ENCODE data around the gene MICAL3. TPM values are rescaled to one million over a fixed set of nuclear protein-coding genes. Genes with fewer than 3 reads are reported as not detected.

The MICAL3 gene
- total and polyA plus RNA-seq, 9 of the 15 experiments (the other 6 are each of a cell fraction or from before 2014, with no cell fraction given), result 0.53 to 32.1 (median 12.3) TPM

DNA sequence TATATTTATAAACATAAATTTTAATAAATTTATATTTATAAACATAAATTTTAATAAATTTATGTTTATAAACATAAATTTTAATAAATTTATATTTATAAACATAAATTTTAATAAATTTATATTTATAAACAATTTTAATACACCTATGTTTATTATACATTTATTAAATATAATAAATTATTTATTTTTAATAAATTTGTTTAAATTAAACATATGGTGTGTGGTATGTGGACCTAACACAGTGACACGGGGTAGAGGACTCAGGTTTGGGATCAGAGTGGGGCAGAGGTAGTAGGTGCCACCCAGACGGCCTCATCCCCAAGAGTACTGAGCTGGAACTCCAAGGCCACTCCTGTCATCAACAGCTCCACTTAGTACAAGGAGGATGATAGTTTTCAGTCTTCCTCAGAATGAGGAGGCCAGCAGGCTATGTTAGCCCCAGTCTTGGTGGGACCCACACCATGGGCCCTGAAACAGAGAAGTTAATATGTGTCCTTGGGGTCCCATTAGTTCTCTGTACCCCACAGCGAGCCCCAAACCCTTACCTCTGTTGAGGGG lies 203.4 kb downstream of the MICAL3 start:
- POLR2A ChIA-PET, result no interaction called here
- no peak overlapping the region for H2AFZ ChIP-seq (ENCODE audit: low read depth, low read length)
- H3K4me1 ChIP-seq (replicated peaks in 1 of 2; ENCODE audit: control insufficient read depth in 2 of 2, insufficient read depth in 2 of 2, low read length in 2 of 2), result peaks cover 0 to 18% of the 10 kb centered on the region in 2 experiments; a peak in 4 of 5 replicates
- H3K4me2 ChIP-seq (ENCODE audit: insufficient read depth, low read length), result no peak overlapping the region
- FAIRE-seq (no peak), DNase-seq (ENCODE audit: extremely low read depth in 1 of 4, low spot score in 3 of 4) (peak in 2 of 4 experiments; percentile 40 to 58), ATAC-seq (peak; percentile 36)
- H3K9ac ChIP-seq (ENCODE audit: insufficient read depth in 1 of 2, low read depth in 2 of 2, low read length in 2 of 2), result no peak overlapping the region
- H3K4me3 ChIP-seq, result no peak overlapping the region
- CTCF ChIA-PET (ENCODE audit: low intra/inter-chr PET ratio), result no interaction called here
- no TSS peak for BruUV-seq (replicated peaks)
- intact Hi-C loops (cut with micrococcal nuclease) (no loop called here), in situ Hi-C loops (cut with MboI) (no loop called here)
- peaks cover 4% of the 10 kb centered on the region for H3K9me1 ChIP-seq (ENCODE audit: control insufficient read depth, insufficient read depth, low read length)
- no peaks in the 10 kb centered on the region for H3K27me3 ChIP-seq (ENCODE audit: control insufficient read depth in 2 of 2, insufficient read depth in 2 of 2, low read length in 2 of 2)
- no peaks in the 10 kb centered on the region; the same call in 1 of the 2 replicates for H4K20me1 ChIP-seq (replicated peaks; ENCODE audit: control insufficient read depth, insufficient read depth, low read length)
- TF ChIP-seq ZNF449 (CRISPR knock-in tag; IDR thresholded peaks at IDR 0.05) (no peak), ZNF274 (IDR thresholded peaks at IDR 0.05; ENCODE audit: borderline replicate concordance, low read depth, low read length) (peak; percentile 28; the same call in 1 of the 2 replicates)
- no peaks in the 10 kb centered on the region for H3K9me3 ChIP-seq (replicated peaks; ENCODE audit: control insufficient read depth, insufficient read depth, low read depth, low read length)
- no peaks in the 10 kb centered on the region for H3K79me2 ChIP-seq (ENCODE audit: control insufficient read depth, insufficient read depth, low read length)
- peaks cover 5% of the 10 kb centered on the region; the same call in 1 of the 3 replicates for H3K36me3 ChIP-seq (ENCODE audit: control insufficient read depth, insufficient read depth, low read length)
- WGBS (ENCODE audit: insufficient coverage, low coverage, missing lambda C conversion rate), result 86% methylated on average over 3 of the region's 3 CpGs
- no peak overlapping the region for H3K27ac ChIP-seq (ENCODE audit: extremely low read depth, low read depth, low read length)

- Histone ChIP-seq H3K79me2 (ENCODE audit: control insufficient read depth, insufficient read depth, low read length) (no peaks in the 10 kb centered on the region), H3K9me1 (ENCODE audit: control insufficient read depth, insufficient read depth, low read length) (no peaks in the 10 kb centered on the region), H3K4me2 (ENCODE audit: insufficient read depth, low read length) (no peak overlapping the region), H3K27me3 (ENCODE audit: control insufficient read depth in 2 of 2, insufficient read depth in 2 of 2, low read length in 2 of 2) (no peaks in the 10 kb centered on the region), H2AFZ (ENCODE audit: low read depth, low read length) (no peak overlapping the region), H3K4me3 (no peak overlapping the region), H3K36me3 (ENCODE audit: control insufficient read depth, insufficient read depth, low read length) (peaks cover 10% of the 10 kb centered on the region; the same call in 1 of the 3 replicates), H3K9ac (ENCODE audit: insufficient read depth in 1 of 2, low read depth in 2 of 2, low read length in 2 of 2) (no peak overlapping the region), H3K4me1 (replicated peaks in 1 of 2; ENCODE audit: control insufficient read depth in 2 of 2, insufficient read depth in 2 of 2, low read length in 2 of 2) (peaks cover 0 to 8% of the 10 kb centered on the region in 2 experiments; a peak in 1 of 5 replicates), H3K27ac (ENCODE audit: extremely low read depth, low read depth, low read length) (no peak overlapping the region), H3K9me3 (replicated peaks; ENCODE audit: control insufficient read depth, insufficient read depth, low read depth, low read length) (no peaks in the 10 kb centered on the region), H4K20me1 (replicated peaks; ENCODE audit: control insufficient read depth, insufficient read depth, low read length) (peaks cover 4% of the 10 kb centered on the region; the same call in 1 of the 2 replicates)
- FAIRE-seq (no peak), DNase-seq (ENCODE audit: extremely low read depth in 1 of 4, low spot score in 3 of 4) (no peak), ATAC-seq (no peak)
- no TSS peak for BruUV-seq (replicated peaks)
- intact Hi-C loops (cut with micrococcal nuclease) (no loop called here), in situ Hi-C loops (cut with MboI) (no loop called here)
- WGBS (ENCODE audit: insufficient coverage, low coverage, missing lambda C conversion rate), result 87% methylated on average over 9 of the region's 14 CpGs
- ChIA-PET POLR2A (interaction anchor here (0.6 to 2.0 kb wide), 2 partner anchors 10 to 77 kb away, joined by 3 to 10 read pairs; no protein-coding TSS in a partner anchor), CTCF (ENCODE audit: low intra/inter-chr PET ratio) (no interaction called here)
- TF ChIP-seq, protein P1, sequence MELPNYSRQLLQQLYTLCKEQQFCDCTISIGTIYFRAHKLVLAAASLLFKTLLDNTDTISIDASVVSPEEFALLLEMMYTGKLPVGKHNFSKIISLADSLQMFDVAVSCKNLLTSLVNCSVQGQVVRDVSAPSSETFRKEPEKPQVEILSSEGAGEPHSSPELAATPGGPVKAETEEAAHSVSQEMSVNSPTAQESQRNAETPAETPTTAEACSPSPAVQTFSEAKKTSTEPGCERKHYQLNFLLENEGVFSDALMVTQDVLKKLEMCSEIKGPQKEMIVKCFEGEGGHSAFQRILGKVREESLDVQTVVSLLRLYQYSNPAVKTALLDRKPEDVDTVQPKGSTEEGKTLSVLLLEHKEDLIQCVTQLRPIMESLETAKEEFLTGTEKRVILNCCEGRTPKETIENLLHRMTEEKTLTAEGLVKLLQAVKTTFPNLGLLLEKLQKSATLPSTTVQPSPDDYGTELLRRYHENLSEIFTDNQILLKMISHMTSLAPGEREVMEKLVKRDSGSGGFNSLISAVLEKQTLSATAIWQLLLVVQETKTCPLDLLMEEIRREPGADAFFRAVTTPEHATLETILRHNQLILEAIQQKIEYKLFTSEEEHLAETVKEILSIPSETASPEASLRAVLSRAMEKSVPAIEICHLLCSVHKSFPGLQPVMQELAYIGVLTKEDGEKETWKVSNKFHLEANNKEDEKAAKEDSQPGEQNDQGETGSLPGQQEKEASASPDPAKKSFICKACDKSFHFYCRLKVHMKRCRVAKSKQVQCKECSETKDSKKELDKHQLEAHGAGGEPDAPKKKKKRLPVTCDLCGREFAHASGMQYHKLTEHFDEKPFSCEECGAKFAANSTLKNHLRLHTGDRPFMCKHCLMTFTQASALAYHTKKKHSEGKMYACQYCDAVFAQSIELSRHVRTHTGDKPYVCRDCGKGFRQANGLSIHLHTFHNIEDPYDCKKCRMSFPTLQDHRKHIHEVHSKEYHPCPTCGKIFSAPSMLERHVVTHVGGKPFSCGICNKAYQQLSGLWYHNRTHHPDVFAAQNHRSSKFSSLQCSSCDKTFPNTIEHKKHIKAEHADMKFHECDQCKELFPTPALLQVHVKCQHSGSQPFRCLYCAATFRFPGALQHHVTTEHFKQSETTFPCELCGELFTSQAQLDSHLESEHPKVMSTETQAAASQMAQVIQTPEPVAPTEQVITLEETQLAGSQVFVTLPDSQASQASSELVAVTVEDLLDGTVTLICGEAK (IDR thresholded peaks at IDR 0.05), result no peak
- TF ChIP-seq, protein P1 (CRISPR knock-in tag; IDR thresholded peaks at IDR 0.05), result no peak
Observed at GRCh38 chr22:17818649-17819048, 205.7 kb downstream of the MICAL3 start.

All from K562 (cell line).